C1 segment of cervical spinal cord (tissue), 14 donors: ENCODE measurements around the gene CENPX.

Experiments
- DNase-seq, 14 donors: peaks; one replicate each; lab custom pipeline; 2025; lab: John Stamatoyannopoulos, UW

The CENPX gene

GRCh38 chr17:82055023-82055964, 32.6 kb upstream of the CENPX start:
- DNase-seq, result no peak

GRCh38 chr17:82054351-82055022, 31.8 kb upstream of the CENPX start:
- DNase-seq, result no peak

GRCh38 chr17:82053556-82054263, 31.0 kb upstream of the CENPX start:
- no peak for DNase-seq

- no peak for DNase-seq
Observed at GRCh38 chr17:82053130-82053529, 30.5 kb upstream of the CENPX start.

- no peak for DNase-seq
Observed at GRCh38 chr17:82052638-82053059, 30.0 kb upstream of the CENPX start.

- peak in 12 of 14 donors; percentile 11 to 86 (median 49) for DNase-seq
Observed at GRCh38 chr17:82051776-82052637, 29.3 kb upstream of the CENPX start, which contains the start of the genes GPS1 and RFNG. Gene GPS1, plus strand, starts transcription at chr17:82051898. Its CDS starts 34 bp downstream, at chr17:82051932. Gene RFNG, minus strand, starts transcription at chr17:82051811. Its CDS starts 45 bp downstream, at chr17:82051766.

- DNase-seq, result no peak
Observed at GRCh38 chr17:82050761-82051641, 28.3 kb upstream of the CENPX start.

- no peak for DNase-seq
Observed at GRCh38 chr17:82050152-82050760, 27.6 kb upstream of the CENPX start.

GRCh38 chr17:82049521-82049971, 26.9 kb upstream of the CENPX start:
- no peak for DNase-seq

GRCh38 chr17:82049106-82049505, 26.4 kb upstream of the CENPX start:
- no peak for DNase-seq

- DNase-seq, result no peak
Observed at GRCh38 chr17:82048571-82048971, 25.9 kb upstream of the CENPX start.

GRCh38 chr17:82047914-82048570, 25.4 kb upstream of the CENPX start:
- no peak for DNase-seq

- no peak for DNase-seq
Observed at GRCh38 chr17:82047379-82047778, 24.7 kb upstream of the CENPX start.

GRCh38 chr17:82046903-82047302, 24.2 kb upstream of the CENPX start:
- DNase-seq, result no peak

GRCh38 chr17:82045936-82046484, 23.3 kb upstream of the CENPX start:
- no peak for DNase-seq

- no peak for DNase-seq
Observed at GRCh38 chr17:82043507-82043906, 20.8 kb upstream of the CENPX start.

GRCh38 chr17:82042649-82043048, 20.0 kb upstream of the CENPX start:
- DNase-seq, result no peak

GRCh38 chr17:82041144-82041814, 18.6 kb upstream of the CENPX start:
- DNase-seq, result no peak
